Activated CD4-positive, alpha-beta T cell treated with anti-CD3 and anti-CD28 coated beads, Interleukin-2, amount 10 ng/mL, durations not matched to agents 24 days and 14 days (primary cell): Measurements from ENCODE around the gene UST. TPM values are rescaled to one million over a fixed set of nuclear protein-coding genes. Genes with fewer than 3 reads are reported as not detected.

Source experiments
- DNase-seq: peaks from one replicate; pipeline ENCODE4 v3.0.0; 2022
- H3K27ac Mint-ChIP-seq: one replicate; pipeline ENCODE4 v1.8.0; 2022; ENCODE audit warnings: mild to moderate bottlenecking, mixed read lengths
- H3K27me3 Mint-ChIP-seq: one replicate; pipeline ENCODE4 v1.8.0; 2022; ENCODE audit warnings: mixed read lengths
- H3K36me3 Mint-ChIP-seq: one replicate; pipeline ENCODE4 v1.8.0; 2022; ENCODE audit warnings: low read depth, mild to moderate bottlenecking, mixed read lengths
- H3K4me1 Mint-ChIP-seq: one replicate; pipeline ENCODE4 v1.8.0; 2021; ENCODE audit warnings: mixed read lengths
- H3K4me3 Mint-ChIP-seq: one replicate; pipeline ENCODE4 v1.8.0; 2022; ENCODE audit warnings: mild to moderate bottlenecking, moderate library complexity, mixed read lengths
- H3K9me3 Mint-ChIP-seq: one replicate; pipeline ENCODE4 v1.8.0; 2021; ENCODE audit warnings: mixed read lengths
- intact Hi-C: fragments of 100-400 bp; cut with micrococcal nuclease; formaldehyde crosslinking; loops from one replicate; pipeline ENCODE4 v1.15.1; 2023
- total RNA-seq: library from RNA; stranded (reverse); gene quantifications from 2 replicates; pipeline ENCODE4 v1.2.3, GENCODE V29; 2022

Gene UST
- 0.70 and 0.90 TPM in 2 replicates for total RNA-seq

- H3K27ac Mint-ChIP-seq = peak within 1 kb of the TSS; percentile 42
- H3K27me3 Mint-ChIP-seq = peaks cover 76% of the 10 kb centered on the region
- intact Hi-C loops = loop anchor here (1.0 to 10.0 kb wide), 3 partner anchors 12 to 1748 kb away; no protein-coding TSS in a partner anchor
Observed at GRCh38 chr6:148746363-148747144, at the start of gene UST. Gene UST (plus strand): TSS chr6:148747030. CDS start chr6:148747431, 401 bp downstream.

GRCh38 chr6:148697895-148698440, 48.9 kb upstream of the UST start:
- intact Hi-C loops = no loop called here
- no peak overlapping the region for H3K27ac Mint-ChIP-seq
- peaks cover 16% of the 10 kb centered on the region for H3K4me1 Mint-ChIP-seq
- peaks cover 12% of the 10 kb centered on the region for H3K9me3 Mint-ChIP-seq
- DNase-seq = no peak
- H3K36me3 Mint-ChIP-seq = no peaks in the 10 kb centered on the region
- peaks cover 2% of the 10 kb centered on the region for H3K27me3 Mint-ChIP-seq
- no peak overlapping the region for H3K4me3 Mint-ChIP-seq

More at GRCh38 chr6:148746363-148747144, at the start of gene UST:
- Mint-ChIP-seq H3K4me3 (peak within 1 kb of the TSS; percentile 94), H3K36me3 (no peaks in the 10 kb centered on the region), H3K9me3 (no peaks in the 10 kb centered on the region), H3K4me1 (peaks cover 11% of the 10 kb centered on the region)
- DNase-seq = peak; percentile 83

- H3K27ac Mint-ChIP-seq = no peak overlapping the region
- peaks cover 16% of the 10 kb centered on the region for H3K4me1 Mint-ChIP-seq
- H3K4me3 Mint-ChIP-seq = no peak overlapping the region
- peaks cover 18% of the 10 kb centered on the region for H3K9me3 Mint-ChIP-seq
- peaks cover 5% of the 10 kb centered on the region for H3K27me3 Mint-ChIP-seq
- DNase-seq = no peak
- intact Hi-C loops = no loop called here
- no peaks in the 10 kb centered on the region for H3K36me3 Mint-ChIP-seq
Observed at GRCh38 chr6:148698671-148699180, 48.1 kb upstream of the UST start.

- Mint-ChIP-seq H3K27ac (no peak overlapping the region), H3K4me3 (peak overlapping the region; percentile 86), H3K27me3 (peaks cover 9% of the 10 kb centered on the region), H3K36me3 (no peaks in the 10 kb centered on the region), H3K4me1 (peaks cover 16% of the 10 kb centered on the region), H3K9me3 (peaks cover 18% of the 10 kb centered on the region)
- intact Hi-C loops = no loop called here
- DNase-seq = no peak
Observed at GRCh38 chr6:148700047-148700715, 46.6 kb upstream of the UST start.

- Mint-ChIP-seq H3K4me1 (peaks cover 16% of the 10 kb centered on the region), H3K4me3 (peak overlapping the region; percentile 86)
- intact Hi-C loops = no loop called here
Observed at GRCh38 chr6:148700741-148701311, 46.0 kb upstream of the UST start.

GRCh38 chr6:148701375-148701774, 45.5 kb upstream of the UST start:
- peak overlapping the region; percentile 56 for H3K27ac Mint-ChIP-seq
- intact Hi-C loops = no loop called here
- peak overlapping the region; percentile 86 for H3K4me3 Mint-ChIP-seq
- H3K4me1 Mint-ChIP-seq = peaks cover 16% of the 10 kb centered on the region
- H3K36me3 Mint-ChIP-seq = no peaks in the 10 kb centered on the region
- H3K27me3 Mint-ChIP-seq = peaks cover 9% of the 10 kb centered on the region
- peaks cover 18% of the 10 kb centered on the region for H3K9me3 Mint-ChIP-seq
- peak; percentile 45 for DNase-seq

More at GRCh38 chr6:148700741-148701311, 46.0 kb upstream of the UST start:
- DNase-seq = peak; percentile 76
- peak overlapping the region; percentile 56 for H3K27ac Mint-ChIP-seq
- no peaks in the 10 kb centered on the region for H3K36me3 Mint-ChIP-seq
- peaks cover 9% of the 10 kb centered on the region for H3K27me3 Mint-ChIP-seq
- peaks cover 18% of the 10 kb centered on the region for H3K9me3 Mint-ChIP-seq

DNA sequence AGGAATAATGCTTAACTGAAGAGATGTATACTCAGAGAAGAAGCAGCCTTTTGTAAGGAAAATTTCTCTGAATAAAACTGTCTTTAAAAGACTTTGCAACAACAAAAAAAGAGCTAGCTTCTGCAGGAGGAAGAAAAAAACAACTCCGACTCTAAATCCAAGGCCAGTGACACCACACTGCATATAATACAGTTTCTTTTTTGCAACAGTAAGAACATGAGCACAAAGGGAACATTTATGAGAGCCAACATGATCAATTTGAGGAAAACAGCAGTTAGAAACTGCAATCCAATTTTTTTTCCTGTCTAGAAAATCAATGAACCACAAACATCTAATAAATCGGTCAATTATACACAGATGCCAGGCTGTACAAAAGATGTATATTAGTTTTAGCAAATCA, 42.9 kb upstream of the UST start:
- intact Hi-C loops = no loop called here
- Mint-ChIP-seq H3K4me1 (peaks cover 16% of the 10 kb centered on the region), H3K36me3 (no peaks in the 10 kb centered on the region), H3K9me3 (peaks cover 18% of the 10 kb centered on the region), H3K4me3 (no peak overlapping the region), H3K27ac (no peak overlapping the region), H3K27me3 (peaks cover 11% of the 10 kb centered on the region)
- no peak for DNase-seq

DNA sequence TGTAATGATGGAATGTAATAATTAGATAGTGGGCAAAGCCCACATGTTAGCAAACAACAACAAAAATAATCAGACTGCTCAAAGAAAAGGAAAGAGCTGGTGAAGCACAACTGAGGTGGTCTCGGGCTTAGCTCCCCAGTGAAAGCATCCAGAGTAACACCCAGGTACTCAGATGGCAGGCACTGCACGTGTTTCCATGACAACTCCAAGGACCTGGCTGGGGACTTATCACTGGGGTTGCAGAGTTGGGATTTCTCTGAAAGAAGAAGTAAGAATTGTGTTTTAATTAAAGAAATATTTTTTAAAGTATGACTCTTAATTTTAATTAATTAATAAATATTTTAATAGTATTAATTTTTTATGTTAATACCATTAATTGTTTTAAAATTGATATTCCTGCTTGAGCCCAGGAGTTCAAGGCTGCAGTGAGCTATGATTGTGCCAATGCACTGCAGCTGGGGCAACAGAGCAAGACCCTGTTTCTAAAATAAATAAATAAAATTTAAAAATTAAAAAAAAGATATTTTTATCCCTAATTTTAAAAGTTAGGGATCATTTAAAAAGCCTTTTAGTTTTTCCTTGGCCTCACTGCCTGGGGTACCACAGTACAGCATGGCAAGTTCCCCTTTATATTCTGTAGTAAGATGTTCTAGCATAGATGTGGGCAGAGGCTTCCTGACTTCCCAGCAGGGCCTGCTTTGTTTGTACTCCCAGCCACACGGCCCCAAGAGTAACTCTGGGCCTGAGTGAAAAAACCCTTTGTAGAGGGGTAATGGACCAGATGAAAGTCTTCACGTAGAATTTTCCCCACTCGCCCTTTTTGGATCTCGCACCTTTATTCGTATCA, 42.2 kb upstream of the UST start:
- intact Hi-C loops = no loop called here
- H3K36me3 Mint-ChIP-seq = no peaks in the 10 kb centered on the region
- no peak for DNase-seq
- peaks cover 16% of the 10 kb centered on the region for H3K4me1 Mint-ChIP-seq
- H3K9me3 Mint-ChIP-seq = peaks cover 18% of the 10 kb centered on the region
- H3K4me3 Mint-ChIP-seq = no peak overlapping the region
- H3K27ac Mint-ChIP-seq = no peak overlapping the region
- H3K27me3 Mint-ChIP-seq = peaks cover 11% of the 10 kb centered on the region

- Mint-ChIP-seq H3K27me3 (peaks cover 9% of the 10 kb centered on the region), H3K4me3 (no peak overlapping the region), H3K9me3 (no peaks in the 10 kb centered on the region), H3K36me3 (no peaks in the 10 kb centered on the region), H3K27ac (no peak overlapping the region), H3K4me1 (no peaks in the 10 kb centered on the region)
- DNase-seq = no peak
- intact Hi-C loops = no loop called here
Observed at GRCh38 chr6:148708707-148709106, 38.1 kb upstream of the UST start.

GRCh38 chr6:148709577-148709976, 37.3 kb upstream of the UST start:
- Mint-ChIP-seq H3K27me3 (peaks cover 7% of the 10 kb centered on the region), H3K9me3 (no peaks in the 10 kb centered on the region), H3K27ac (no peak overlapping the region), H3K4me3 (no peak overlapping the region), H3K36me3 (no peaks in the 10 kb centered on the region), H3K4me1 (no peaks in the 10 kb centered on the region)
- intact Hi-C loops = no loop called here
- no peak for DNase-seq

DNA sequence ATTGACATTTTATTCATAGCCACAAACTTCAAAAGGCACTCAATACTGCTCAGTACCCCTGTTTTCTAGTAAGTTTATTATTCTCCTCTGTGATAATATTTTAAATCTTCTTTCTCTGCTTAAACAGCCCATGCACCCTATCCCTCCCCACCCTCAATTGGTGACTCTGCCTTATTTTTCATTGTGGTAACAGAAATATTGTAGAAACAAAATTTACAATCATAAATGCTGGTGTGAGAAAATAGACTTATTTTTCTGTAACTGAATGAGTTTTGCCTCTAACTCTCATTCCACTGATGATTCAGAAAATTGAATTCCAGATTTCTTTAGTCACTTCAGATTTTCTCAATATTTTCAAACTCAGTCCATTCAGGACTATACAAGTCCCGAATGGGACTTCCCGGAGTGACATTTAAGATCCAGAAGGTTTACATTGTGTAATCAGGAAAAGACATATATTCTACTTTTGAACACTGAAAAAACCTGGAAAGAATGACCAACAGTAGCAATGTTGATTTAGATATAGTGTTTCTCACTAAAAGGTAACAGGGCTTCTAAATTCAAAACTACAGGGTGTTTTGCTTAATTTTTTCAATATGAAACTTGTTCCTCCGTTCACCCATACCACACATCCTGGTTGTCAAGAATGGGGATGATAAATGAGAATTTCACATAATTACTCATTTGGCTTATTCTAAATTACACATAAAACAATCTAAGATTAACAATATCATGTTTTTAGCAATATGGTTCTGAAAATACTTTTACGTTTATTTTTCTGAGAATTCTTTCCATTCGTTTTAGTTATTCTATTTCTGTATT, 34.8 kb upstream of the UST start:
- Mint-ChIP-seq H3K4me3 (no peak overlapping the region), H3K27ac (no peak overlapping the region), H3K36me3 (no peaks in the 10 kb centered on the region), H3K27me3 (peaks cover 5% of the 10 kb centered on the region), H3K9me3 (no peaks in the 10 kb centered on the region), H3K4me1 (no peaks in the 10 kb centered on the region)
- no peak for DNase-seq
- intact Hi-C loops = loop anchor here (1.0 kb wide), 1 partner anchor 46 kb away; no protein-coding TSS in a partner anchor

DNA sequence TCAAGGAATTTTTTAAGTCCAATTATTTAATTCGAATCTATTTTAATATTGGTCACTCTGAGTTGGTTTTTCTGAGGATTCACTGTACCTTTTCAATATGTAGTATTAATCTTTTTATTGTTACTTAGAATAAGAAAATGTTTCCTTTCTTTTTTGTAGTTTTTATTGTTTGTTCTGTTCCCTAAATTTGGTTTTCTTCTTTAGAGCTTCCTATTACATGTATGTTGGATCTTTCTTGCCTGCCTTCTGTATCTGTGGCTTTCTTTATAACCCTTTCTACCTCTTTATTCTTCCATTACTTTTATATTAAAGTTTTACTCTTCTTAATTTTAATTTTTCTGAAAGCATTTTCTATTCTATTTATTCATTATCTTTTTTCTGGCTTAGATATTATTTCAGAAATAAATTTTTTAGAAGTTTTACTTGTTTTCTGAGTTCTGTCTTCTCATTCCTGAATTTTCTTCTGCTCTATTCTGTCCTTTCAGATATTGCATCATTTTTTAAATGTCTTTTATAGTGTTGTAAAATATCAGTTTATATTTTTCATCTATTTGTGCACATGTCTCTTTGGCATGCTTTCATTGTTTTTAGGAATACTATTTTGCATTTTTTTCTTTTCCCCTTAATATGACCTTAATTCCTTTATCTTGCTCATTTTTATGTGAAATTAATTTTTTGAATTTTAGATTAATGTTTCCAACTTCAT, 33.6 kb upstream of the UST start:
- DNase-seq = no peak
- intact Hi-C loops = no loop called here
- H3K9me3 Mint-ChIP-seq = no peaks in the 10 kb centered on the region
- no peaks in the 10 kb centered on the region for H3K36me3 Mint-ChIP-seq
- peaks cover 5% of the 10 kb centered on the region for H3K27me3 Mint-ChIP-seq
- no peaks in the 10 kb centered on the region for H3K4me1 Mint-ChIP-seq
- H3K27ac Mint-ChIP-seq = no peak overlapping the region
- no peak overlapping the region for H3K4me3 Mint-ChIP-seq
